ENCODE results near the gene MMP3. TPM values are rescaled to one million over a fixed set of nuclear protein-coding genes. Genes with fewer than 3 reads are reported as not detected.

The MMP3 gene
- total and polyA plus RNA-seq, 9 of the 15 experiments (the other 6 are each of a cell fraction or from before 2014, with no cell fraction given) = not detected

DNA sequence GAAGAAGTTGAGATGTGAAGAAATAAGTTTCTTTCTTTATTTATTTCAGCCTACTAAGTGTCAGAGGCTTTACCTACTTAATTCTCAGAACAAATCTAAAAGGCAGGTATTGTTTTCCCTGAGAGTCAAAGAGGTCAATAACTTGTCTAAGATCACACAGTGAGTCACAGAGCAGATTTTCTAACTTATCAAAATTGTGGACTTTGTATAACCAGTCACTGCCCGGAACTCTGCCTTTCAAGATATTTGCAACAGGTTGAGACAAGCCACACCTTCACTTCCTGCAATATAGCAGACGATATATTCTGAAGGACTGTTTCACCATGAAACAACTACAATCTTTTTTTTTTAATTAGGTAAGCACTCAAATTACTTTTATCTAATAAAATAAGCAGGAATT is 10.5 kb upstream of the MMP3 start:
- Histone ChIP-seq H3K9me3 (replicated peaks; ENCODE audit: control insufficient read depth, insufficient read depth, low read depth, low read length) (no peaks in the 10 kb centered on the region), H3K9ac (ENCODE audit: insufficient read depth in 1 of 2, low read depth in 2 of 2, low read length in 2 of 2) (no peak overlapping the region), H3K27ac (ENCODE audit: extremely low read depth, low read depth, low read length) (no peak overlapping the region), H3K27me3 (ENCODE audit: control insufficient read depth in 2 of 2, insufficient read depth in 2 of 2, low read length in 2 of 2) (no peaks in the 10 kb centered on the region), H3K4me1 (replicated peaks in 1 of 2; ENCODE audit: control insufficient read depth in 2 of 2, insufficient read depth in 2 of 2, low read length in 2 of 2) (no peaks in the 10 kb centered on the region), H3K9me1 (ENCODE audit: control insufficient read depth, insufficient read depth, low read length) (no peaks in the 10 kb centered on the region), H4K20me1 (replicated peaks; ENCODE audit: control insufficient read depth, insufficient read depth, low read length) (no peaks in the 10 kb centered on the region), H3K4me2 (ENCODE audit: insufficient read depth, low read length) (no peak overlapping the region), H3K36me3 (ENCODE audit: control insufficient read depth, insufficient read depth, low read length) (no peaks in the 10 kb centered on the region), H3K4me3 (no peak overlapping the region), H2AFZ (ENCODE audit: low read depth, low read length) (no peak overlapping the region), H3K79me2 (ENCODE audit: control insufficient read depth, insufficient read depth, low read length) (no peaks in the 10 kb centered on the region)
- ChIA-PET POLR2A (no interaction called here), CTCF (ENCODE audit: low intra/inter-chr PET ratio) (no interaction called here)
- intact Hi-C loops (cut with micrococcal nuclease) = no loop called here
- TF ChIP-seq SRSF9 (IDR thresholded peaks at IDR 0.05; ENCODE audit: borderline replicate concordance, low read depth, low read length) = no peak
- TF ChIP-seq, protein P1, sequence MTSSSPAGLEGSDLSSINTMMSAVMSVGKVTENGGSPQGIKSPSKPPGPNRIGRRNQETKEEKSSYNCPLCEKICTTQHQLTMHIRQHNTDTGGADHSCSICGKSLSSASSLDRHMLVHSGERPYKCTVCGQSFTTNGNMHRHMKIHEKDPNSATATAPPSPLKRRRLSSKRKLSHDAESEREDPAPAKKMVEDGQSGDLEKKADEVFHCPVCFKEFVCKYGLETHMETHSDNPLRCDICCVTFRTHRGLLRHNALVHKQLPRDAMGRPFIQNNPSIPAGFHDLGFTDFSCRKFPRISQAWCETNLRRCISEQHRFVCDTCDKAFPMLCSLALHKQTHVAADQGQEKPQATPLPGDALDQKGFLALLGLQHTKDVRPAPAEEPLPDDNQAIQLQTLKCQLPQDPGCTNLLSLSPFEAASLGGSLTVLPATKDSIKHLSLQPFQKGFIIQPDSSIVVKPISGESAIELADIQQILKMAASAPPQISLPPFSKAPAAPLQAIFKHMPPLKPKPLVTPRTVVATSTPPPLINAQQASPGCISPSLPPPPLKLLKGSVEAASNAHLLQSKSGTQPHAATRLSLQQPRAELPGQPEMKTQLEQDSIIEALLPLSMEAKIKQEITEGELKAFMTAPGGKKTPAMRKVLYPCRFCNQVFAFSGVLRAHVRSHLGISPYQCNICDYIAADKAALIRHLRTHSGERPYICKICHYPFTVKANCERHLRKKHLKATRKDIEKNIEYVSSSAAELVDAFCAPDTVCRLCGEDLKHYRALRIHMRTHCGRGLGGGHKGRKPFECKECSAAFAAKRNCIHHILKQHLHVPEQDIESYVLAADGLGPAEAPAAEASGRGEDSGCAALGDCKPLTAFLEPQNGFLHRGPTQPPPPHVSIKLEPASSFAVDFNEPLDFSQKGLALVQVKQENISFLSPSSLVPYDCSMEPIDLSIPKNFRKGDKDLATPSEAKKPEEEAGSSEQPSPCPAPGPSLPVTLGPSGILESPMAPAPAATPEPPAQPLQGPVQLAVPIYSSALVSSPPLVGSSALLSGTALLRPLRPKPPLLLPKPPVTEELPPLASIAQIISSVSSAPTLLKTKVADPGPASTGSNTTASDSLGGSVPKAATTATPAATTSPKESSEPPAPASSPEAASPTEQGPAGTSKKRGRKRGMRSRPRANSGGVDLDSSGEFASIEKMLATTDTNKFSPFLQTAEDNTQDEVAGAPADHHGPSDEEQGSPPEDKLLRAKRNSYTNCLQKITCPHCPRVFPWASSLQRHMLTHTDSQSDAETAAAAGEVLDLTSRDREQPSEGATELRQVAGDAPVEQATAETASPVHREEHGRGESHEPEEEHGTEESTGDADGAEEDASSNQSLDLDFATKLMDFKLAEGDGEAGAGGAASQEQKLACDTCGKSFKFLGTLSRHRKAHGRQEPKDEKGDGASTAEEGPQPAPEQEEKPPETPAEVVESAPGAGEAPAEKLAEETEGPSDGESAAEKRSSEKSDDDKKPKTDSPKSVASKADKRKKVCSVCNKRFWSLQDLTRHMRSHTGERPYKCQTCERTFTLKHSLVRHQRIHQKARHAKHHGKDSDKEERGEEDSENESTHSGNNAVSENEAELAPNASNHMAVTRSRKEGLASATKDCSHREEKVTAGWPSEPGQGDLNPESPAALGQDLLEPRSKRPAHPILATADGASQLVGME (CRISPR knock-in tag; IDR thresholded peaks at IDR 0.05) = no peak
- TF ChIP-seq ZNF174 (CRISPR knock-in tag; IDR thresholded peaks at IDR 0.05) = no peak
- no peak for TF ChIP-seq GATA2 (CRISPR knock-in tag; IDR thresholded peaks at IDR 0.05)
- no peak for TF ChIP-seq ZNF212 (CRISPR knock-in tag; IDR thresholded peaks at IDR 0.05)
- TF ChIP-seq, protein P2, sequence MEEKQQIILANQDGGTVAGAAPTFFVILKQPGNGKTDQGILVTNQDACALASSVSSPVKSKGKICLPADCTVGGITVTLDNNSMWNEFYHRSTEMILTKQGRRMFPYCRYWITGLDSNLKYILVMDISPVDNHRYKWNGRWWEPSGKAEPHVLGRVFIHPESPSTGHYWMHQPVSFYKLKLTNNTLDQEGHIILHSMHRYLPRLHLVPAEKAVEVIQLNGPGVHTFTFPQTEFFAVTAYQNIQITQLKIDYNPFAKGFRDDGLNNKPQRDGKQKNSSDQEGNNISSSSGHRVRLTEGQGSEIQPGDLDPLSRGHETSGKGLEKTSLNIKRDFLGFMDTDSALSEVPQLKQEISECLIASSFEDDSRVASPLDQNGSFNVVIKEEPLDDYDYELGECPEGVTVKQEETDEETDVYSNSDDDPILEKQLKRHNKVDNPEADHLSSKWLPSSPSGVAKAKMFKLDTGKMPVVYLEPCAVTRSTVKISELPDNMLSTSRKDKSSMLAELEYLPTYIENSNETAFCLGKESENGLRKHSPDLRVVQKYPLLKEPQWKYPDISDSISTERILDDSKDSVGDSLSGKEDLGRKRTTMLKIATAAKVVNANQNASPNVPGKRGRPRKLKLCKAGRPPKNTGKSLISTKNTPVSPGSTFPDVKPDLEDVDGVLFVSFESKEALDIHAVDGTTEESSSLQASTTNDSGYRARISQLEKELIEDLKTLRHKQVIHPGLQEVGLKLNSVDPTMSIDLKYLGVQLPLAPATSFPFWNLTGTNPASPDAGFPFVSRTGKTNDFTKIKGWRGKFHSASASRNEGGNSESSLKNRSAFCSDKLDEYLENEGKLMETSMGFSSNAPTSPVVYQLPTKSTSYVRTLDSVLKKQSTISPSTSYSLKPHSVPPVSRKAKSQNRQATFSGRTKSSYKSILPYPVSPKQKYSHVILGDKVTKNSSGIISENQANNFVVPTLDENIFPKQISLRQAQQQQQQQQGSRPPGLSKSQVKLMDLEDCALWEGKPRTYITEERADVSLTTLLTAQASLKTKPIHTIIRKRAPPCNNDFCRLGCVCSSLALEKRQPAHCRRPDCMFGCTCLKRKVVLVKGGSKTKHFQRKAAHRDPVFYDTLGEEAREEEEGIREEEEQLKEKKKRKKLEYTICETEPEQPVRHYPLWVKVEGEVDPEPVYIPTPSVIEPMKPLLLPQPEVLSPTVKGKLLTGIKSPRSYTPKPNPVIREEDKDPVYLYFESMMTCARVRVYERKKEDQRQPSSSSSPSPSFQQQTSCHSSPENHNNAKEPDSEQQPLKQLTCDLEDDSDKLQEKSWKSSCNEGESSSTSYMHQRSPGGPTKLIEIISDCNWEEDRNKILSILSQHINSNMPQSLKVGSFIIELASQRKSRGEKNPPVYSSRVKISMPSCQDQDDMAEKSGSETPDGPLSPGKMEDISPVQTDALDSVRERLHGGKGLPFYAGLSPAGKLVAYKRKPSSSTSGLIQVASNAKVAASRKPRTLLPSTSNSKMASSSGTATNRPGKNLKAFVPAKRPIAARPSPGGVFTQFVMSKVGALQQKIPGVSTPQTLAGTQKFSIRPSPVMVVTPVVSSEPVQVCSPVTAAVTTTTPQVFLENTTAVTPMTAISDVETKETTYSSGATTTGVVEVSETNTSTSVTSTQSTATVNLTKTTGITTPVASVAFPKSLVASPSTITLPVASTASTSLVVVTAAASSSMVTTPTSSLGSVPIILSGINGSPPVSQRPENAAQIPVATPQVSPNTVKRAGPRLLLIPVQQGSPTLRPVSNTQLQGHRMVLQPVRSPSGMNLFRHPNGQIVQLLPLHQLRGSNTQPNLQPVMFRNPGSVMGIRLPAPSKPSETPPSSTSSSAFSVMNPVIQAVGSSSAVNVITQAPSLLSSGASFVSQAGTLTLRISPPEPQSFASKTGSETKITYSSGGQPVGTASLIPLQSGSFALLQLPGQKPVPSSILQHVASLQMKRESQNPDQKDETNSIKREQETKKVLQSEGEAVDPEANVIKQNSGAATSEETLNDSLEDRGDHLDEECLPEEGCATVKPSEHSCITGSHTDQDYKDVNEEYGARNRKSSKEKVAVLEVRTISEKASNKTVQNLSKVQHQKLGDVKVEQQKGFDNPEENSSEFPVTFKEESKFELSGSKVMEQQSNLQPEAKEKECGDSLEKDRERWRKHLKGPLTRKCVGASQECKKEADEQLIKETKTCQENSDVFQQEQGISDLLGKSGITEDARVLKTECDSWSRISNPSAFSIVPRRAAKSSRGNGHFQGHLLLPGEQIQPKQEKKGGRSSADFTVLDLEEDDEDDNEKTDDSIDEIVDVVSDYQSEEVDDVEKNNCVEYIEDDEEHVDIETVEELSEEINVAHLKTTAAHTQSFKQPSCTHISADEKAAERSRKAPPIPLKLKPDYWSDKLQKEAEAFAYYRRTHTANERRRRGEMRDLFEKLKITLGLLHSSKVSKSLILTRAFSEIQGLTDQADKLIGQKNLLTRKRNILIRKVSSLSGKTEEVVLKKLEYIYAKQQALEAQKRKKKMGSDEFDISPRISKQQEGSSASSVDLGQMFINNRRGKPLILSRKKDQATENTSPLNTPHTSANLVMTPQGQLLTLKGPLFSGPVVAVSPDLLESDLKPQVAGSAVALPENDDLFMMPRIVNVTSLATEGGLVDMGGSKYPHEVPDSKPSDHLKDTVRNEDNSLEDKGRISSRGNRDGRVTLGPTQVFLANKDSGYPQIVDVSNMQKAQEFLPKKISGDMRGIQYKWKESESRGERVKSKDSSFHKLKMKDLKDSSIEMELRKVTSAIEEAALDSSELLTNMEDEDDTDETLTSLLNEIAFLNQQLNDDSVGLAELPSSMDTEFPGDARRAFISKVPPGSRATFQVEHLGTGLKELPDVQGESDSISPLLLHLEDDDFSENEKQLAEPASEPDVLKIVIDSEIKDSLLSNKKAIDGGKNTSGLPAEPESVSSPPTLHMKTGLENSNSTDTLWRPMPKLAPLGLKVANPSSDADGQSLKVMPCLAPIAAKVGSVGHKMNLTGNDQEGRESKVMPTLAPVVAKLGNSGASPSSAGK (IDR thresholded peaks at IDR 0.05) = no peak
- FAIRE-seq (no peak), DNase-seq (ENCODE audit: extremely low read depth in 1 of 4, low spot score in 3 of 4) (no peak), ATAC-seq (no peak)
- WGBS (ENCODE audit: insufficient coverage, low coverage, missing lambda C conversion rate) = 6% methylated on average over 2 of the region's 2 CpGs
- in situ Hi-C loops (cut with MboI) = no loop called here
- no TSS peak for BruUV-seq (replicated peaks)
